Keratinocyte (primary cell): Measurements from ENCODE around the gene ZNF57. TPM values are rescaled to one million over a fixed set of nuclear protein-coding genes. Genes with fewer than 3 reads are reported as not detected.
"Not testable (repeated sequence)": the region's sequence is repeated elsewhere in the genome, so short reads cannot be mapped to it uniquely, and the experiment has no call there.

Source experiments
- DNase-seq: peaks from one replicate; pipeline ENCODE4 v3.0.0-alpha.2; 2011; ENCODE audit warnings: low read depth, missing footprints, low spot score
- FAIRE-seq: peaks from 2 replicates; lab custom pipeline; 2011; peaks lifted over from hg19 to GRCh38; lab: Jason Lieb, UNC
- H2AFZ ChIP-seq: 2 replicates; pipeline ENCODE4 v1.6.0; 2012; ENCODE audit warnings: low read length, control low read depth, inconsistent platforms; ENCODE audit not compliant: control insufficient read depth
- H3K27ac ChIP-seq: 2 replicates; pipeline ENCODE4 v1.5.1; 2011; ENCODE audit warnings: low read length; ENCODE audit not compliant: control insufficient read depth, insufficient read depth
- H3K27me3 ChIP-seq: 3 replicates; pipeline ENCODE4 v1.6.0; 2011; ENCODE audit warnings: low read length; ENCODE audit not compliant: control insufficient read depth, insufficient read depth; ENCODE audit errors: extremely low read depth
- H3K36me3 ChIP-seq, 2 experiments: 2 replicates in 1 of 2; 3 replicates in 1 of 2; pipeline ENCODE4 v1.5.1; 2011; ENCODE audit warnings: low read length in 2 of 2, mild to moderate bottlenecking in 1 of 2; ENCODE audit not compliant: control insufficient read depth in 2 of 2, insufficient read depth in 2 of 2; ENCODE audit errors: extremely low read depth in 1 of 2
- H3K4me1 ChIP-seq: 3 replicates; pipeline ENCODE4 v1.5.1; 2011; ENCODE audit warnings: low read length; ENCODE audit not compliant: control insufficient read depth, insufficient read depth; ENCODE audit errors: extremely low read depth
- H3K4me2 ChIP-seq: 3 replicates; pipeline ENCODE4 v1.6.0; 2011; ENCODE audit warnings: low read depth, low read length; ENCODE audit not compliant: control insufficient read depth, insufficient read depth; ENCODE audit errors: extremely low read depth
- H3K4me3 ChIP-seq, 3 experiments: fragments of 200-600 bp in 1 of 3; sonication (generic) in 1 of 3; 2 replicates in 2 of 3; 3 replicates in 1 of 3; pipeline ENCODE4 v1.5.1; 2011 to 2016; ENCODE audit warnings: low read length in 3 of 3, mild to moderate bottlenecking in 3 of 3, control low read depth in 2 of 3, inconsistent platforms in 1 of 3, low read depth in 1 of 3, mixed read lengths in 1 of 3, mixed run types in 1 of 3, moderate library complexity in 1 of 3; ENCODE audit not compliant: control insufficient read depth in 2 of 3, insufficient read depth in 2 of 3; ENCODE audit errors: extremely low read depth in 1 of 3
- H3K79me2 ChIP-seq: 2 replicates; pipeline ENCODE4 v1.6.0; 2012; ENCODE audit warnings: low read length; ENCODE audit not compliant: control insufficient read depth, insufficient read depth
- H3K9ac ChIP-seq: 3 replicates; pipeline ENCODE4 v1.6.0; 2011; ENCODE audit warnings: low read length; ENCODE audit not compliant: control insufficient read depth, insufficient read depth; ENCODE audit errors: extremely low read depth
- H3K9me1 ChIP-seq: 3 replicates; pipeline ENCODE4 v1.6.0; 2011; ENCODE audit warnings: low read length; ENCODE audit not compliant: control insufficient read depth, insufficient read depth; ENCODE audit errors: extremely low read depth
- H3K9me3 ChIP-seq: 2 replicates; pipeline ENCODE4 v1.5.1; 2012; ENCODE audit warnings: low read depth, low read length; ENCODE audit not compliant: control insufficient read depth
- H4K20me1 ChIP-seq: 3 replicates; pipeline ENCODE4 v1.6.0; 2011; ENCODE audit warnings: low read length; ENCODE audit not compliant: control insufficient read depth, insufficient read depth; ENCODE audit errors: extremely low read depth
- dilution Hi-C: fragments of 300-500 bp; cut with MboI; formaldehyde crosslinking; loops from one replicate; pipeline ENCODE4 v1.7.0; 2020; ENCODE audit warnings: low sequenced_read_pairs; ENCODE audit not compliant: extremely low pct_ligation_motif_present
- polyA plus RNA-seq, 5 experiments: library from polyadenylated mRNA; depleted of rRNA in 3 of 5; stranded (reverse) in 3 of 5; stranded (forward) in 1 of 5; unstranded in 1 of 5; fragments of >200 nt; gene quantifications; 1 replicate in 1 of 5; 2 replicates in 3 of 5; 3 replicates in 1 of 5; pipeline versions ENCODE4 v1.2.1 to v1.2.3, GENCODE V29; 2011 to 2012; ENCODE audit warnings: missing spikeins in 2 of 5, low read depth in 1 of 5, low replicate concordance in 1 of 5
- TF ChIP-seq, protein P1 (sequence below), 3 experiments: IDR thresholded peaks in 1 of 3; conservative IDR thresholded peaks in 1 of 3; optimal IDR thresholded peaks in 1 of 3; 2 replicates in 2 of 3; 3 replicates in 1 of 3; pipeline versions ENCODE3 to v1.5.1; 2011; ENCODE audit warnings: low read length in 3 of 3, mild to moderate bottlenecking in 3 of 3, moderate library complexity in 2 of 3, control low read depth in 1 of 3, inconsistent platforms in 1 of 3; ENCODE audit not compliant: insufficient read depth in 2 of 3; ENCODE audit errors: extremely low read depth in 1 of 3

The ZNF57 gene
- polyA plus RNA-seq, 1 donor (not counting 4 experiments of a cell fraction or from before 2014, with no cell fraction given): 9.7 TPM

DNA sequence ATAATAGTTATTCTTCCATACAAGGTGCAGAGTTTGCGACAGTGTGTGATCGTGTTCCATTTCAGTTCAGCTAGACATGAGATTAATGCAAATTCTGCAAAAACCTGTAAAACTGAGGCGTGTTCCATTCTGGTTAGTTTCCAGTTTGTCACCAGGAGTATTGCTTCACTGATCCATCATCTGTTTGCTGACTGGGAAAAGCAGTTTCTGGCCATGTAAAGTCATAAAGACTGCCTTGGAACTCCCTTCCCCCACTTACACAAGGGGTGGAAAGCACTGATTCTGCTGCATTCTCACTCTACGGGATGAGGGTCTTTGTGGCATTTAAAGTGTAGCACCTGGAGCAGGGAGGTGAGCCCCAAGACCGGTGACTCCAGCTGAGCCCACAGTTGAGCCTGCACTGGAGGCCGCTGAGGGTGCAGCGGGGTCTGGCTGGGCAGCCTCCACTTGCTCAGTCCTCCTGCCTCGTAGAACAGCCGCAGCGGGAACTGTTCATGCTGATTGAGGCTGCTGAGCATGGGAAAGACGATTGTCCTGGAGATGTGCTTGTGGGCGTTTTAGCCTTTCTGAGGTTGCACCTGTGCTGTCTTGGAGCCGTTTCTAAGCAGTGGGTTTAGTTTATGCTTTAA, 2.0 kb downstream of the ZNF57 start:
- Histone ChIP-seq H3K9me3 (no peaks in the 10 kb centered on the region), H3K4me3 (peak overlapping the region in 1 of 3 experiments; percentile 79), H3K9ac (no peak overlapping the region), H3K79me2 (peaks cover 60% of the 10 kb centered on the region), H3K36me3 (peaks cover 0 to 4% of the 10 kb centered on the region in 2 experiments), H3K27ac (no peak overlapping the region), H4K20me1 (no peaks in the 10 kb centered on the region), H3K4me1 (peaks cover 15% of the 10 kb centered on the region), H3K9me1 (no peaks in the 10 kb centered on the region), H3K4me2 (peak overlapping the region; percentile 94), H3K27me3 (no peaks in the 10 kb centered on the region), H2AFZ (no peak overlapping the region)
- dilution Hi-C loops: no loop called here
- FAIRE-seq (peak; percentile 36), DNase-seq (no peak)
- TF ChIP-seq, protein P1, sequence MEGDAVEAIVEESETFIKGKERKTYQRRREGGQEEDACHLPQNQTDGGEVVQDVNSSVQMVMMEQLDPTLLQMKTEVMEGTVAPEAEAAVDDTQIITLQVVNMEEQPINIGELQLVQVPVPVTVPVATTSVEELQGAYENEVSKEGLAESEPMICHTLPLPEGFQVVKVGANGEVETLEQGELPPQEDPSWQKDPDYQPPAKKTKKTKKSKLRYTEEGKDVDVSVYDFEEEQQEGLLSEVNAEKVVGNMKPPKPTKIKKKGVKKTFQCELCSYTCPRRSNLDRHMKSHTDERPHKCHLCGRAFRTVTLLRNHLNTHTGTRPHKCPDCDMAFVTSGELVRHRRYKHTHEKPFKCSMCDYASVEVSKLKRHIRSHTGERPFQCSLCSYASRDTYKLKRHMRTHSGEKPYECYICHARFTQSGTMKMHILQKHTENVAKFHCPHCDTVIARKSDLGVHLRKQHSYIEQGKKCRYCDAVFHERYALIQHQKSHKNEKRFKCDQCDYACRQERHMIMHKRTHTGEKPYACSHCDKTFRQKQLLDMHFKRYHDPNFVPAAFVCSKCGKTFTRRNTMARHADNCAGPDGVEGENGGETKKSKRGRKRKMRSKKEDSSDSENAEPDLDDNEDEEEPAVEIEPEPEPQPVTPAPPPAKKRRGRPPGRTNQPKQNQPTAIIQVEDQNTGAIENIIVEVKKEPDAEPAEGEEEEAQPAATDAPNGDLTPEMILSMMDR (optimal IDR thresholded peaks at IDR 0.05 in 1 of 3, IDR thresholded peaks at IDR 0.05 in 1 of 3, conservative IDR thresholded peaks at IDR 0.05 in 1 of 3; ENCODE audit: extremely low read depth in 1 of 3, insufficient read depth in 2 of 3, low read length in 3 of 3): no peak

DNA sequence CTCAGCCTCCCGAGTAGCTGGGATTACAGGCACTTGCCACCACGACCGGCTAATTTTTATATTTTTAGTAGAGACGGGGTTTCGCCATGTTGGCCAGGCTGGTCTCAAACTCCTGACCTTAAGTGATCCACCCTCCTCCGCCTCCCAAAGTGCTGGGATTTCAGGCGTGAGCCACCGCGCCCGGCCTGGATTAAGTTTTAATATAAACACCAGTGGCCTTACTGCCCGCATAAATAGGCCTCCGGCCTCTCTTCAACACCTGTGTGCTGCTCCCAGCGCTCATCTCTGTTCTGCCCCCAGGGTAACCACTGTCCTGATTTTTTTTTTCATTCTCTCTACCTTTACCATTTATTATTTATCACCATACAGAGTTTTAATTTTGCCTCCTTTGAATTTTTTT, 2.6 kb downstream of the ZNF57 start:
- peaks cover 60% of the 10 kb centered on the region for H3K79me2 ChIP-seq

More for the DNA sequence above, 2.6 kb downstream of the ZNF57 start:
- peaks cover 21% of the 10 kb centered on the region for H3K4me1 ChIP-seq
- DNase-seq, H3K4me2 ChIP-seq, H3K27ac ChIP-seq, FAIRE-seq, H3K9ac ChIP-seq, H3K36me3 ChIP-seq, H4K20me1 ChIP-seq, dilution Hi-C loops, H2AFZ ChIP-seq, H3K9me3 ChIP-seq, H3K27me3 ChIP-seq, H3K4me3 ChIP-seq, H3K9me1 ChIP-seq: not testable (repeated sequence)
